HL-60 (cell line): ENCODE results near the gene ALDH4A1.

ENCODE experiments used
- CTCF ChIP-seq: IDR thresholded peaks from one replicate; pipeline ENCODE4 v1.5.1; 2011; ENCODE audit warnings: low read length, control low read depth, inconsistent platforms; ENCODE audit not compliant: insufficient read depth
- GABPA ChIP-seq: IDR thresholded peaks from 2 replicates; pipeline ENCODE4 v1.6.1; 2012; ENCODE audit warnings: low read depth
- POLR2AphosphoS5 ChIP-seq: IDR thresholded peaks from 2 replicates; pipeline ENCODE4 v1.6.1; 2012; ENCODE audit warnings: low read depth
- REST ChIP-seq: IDR thresholded peaks from 2 replicates; pipeline ENCODE4 v1.6.1; 2012; ENCODE audit warnings: low read depth; ENCODE audit not compliant: insufficient replicate concordance

- no peak for TF ChIP-seq CTCF
- TF ChIP-seq REST = no peak
- no peak for TF ChIP-seq POLR2AphosphoS5
- TF ChIP-seq GABPA = no peak
Measured at GRCh38 chr1:18903291-18903756, 969 bp upstream of the ALDH4A1 start.
